Measurements from ENCODE around the gene MPHOSPH9. TPM values are rescaled to one million over a fixed set of nuclear protein-coding genes. Genes with fewer than 3 reads are reported as not detected.

Gene MPHOSPH9
- total RNA-seq, 1 donor from 2014 or later = 79.8 TPM

- no peak overlapping the region for H3K27ac Mint-ChIP-seq (ENCODE audit: unreplicated experiment)
- no peak overlapping the region for H3K4me3 Mint-ChIP-seq
- H3K9me3 Mint-ChIP-seq = no peaks in the 10 kb centered on the region
- no peak for DNase-seq (ENCODE audit: low read depth, low spot score)
- H3K4me1 Mint-ChIP-seq = peaks cover 18% of the 10 kb centered on the region
- no peaks in the 10 kb centered on the region for H3K27me3 Mint-ChIP-seq (ENCODE audit: low read depth)
- peaks cover 7% of the 10 kb centered on the region for H3K36me3 Mint-ChIP-seq (ENCODE audit: low read depth)
- TF ChIP-seq, protein P1, sequence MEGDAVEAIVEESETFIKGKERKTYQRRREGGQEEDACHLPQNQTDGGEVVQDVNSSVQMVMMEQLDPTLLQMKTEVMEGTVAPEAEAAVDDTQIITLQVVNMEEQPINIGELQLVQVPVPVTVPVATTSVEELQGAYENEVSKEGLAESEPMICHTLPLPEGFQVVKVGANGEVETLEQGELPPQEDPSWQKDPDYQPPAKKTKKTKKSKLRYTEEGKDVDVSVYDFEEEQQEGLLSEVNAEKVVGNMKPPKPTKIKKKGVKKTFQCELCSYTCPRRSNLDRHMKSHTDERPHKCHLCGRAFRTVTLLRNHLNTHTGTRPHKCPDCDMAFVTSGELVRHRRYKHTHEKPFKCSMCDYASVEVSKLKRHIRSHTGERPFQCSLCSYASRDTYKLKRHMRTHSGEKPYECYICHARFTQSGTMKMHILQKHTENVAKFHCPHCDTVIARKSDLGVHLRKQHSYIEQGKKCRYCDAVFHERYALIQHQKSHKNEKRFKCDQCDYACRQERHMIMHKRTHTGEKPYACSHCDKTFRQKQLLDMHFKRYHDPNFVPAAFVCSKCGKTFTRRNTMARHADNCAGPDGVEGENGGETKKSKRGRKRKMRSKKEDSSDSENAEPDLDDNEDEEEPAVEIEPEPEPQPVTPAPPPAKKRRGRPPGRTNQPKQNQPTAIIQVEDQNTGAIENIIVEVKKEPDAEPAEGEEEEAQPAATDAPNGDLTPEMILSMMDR (conservative IDR thresholded peaks at IDR 0.05) = no peak
Measured at GRCh38 chr12:123238961-123239360, 6.0 kb upstream of the MPHOSPH9 start.

GRCh38 chr12:123238330-123238682 lies 5.4 kb upstream of the MPHOSPH9 start:
- H3K4me1 Mint-ChIP-seq = peaks cover 22% of the 10 kb centered on the region
- H3K36me3 Mint-ChIP-seq (ENCODE audit: low read depth) = peaks cover 7% of the 10 kb centered on the region
- H3K9me3 Mint-ChIP-seq = no peaks in the 10 kb centered on the region
- H3K27me3 Mint-ChIP-seq (ENCODE audit: low read depth) = no peaks in the 10 kb centered on the region
- TF ChIP-seq, protein P1 (conservative IDR thresholded peaks at IDR 0.05) = peak; percentile 26
- H3K27ac Mint-ChIP-seq (ENCODE audit: unreplicated experiment) = no peak overlapping the region
- peak overlapping the region; percentile 73 for H3K4me3 Mint-ChIP-seq
- DNase-seq (ENCODE audit: low read depth, low spot score) = no peak

DNA sequence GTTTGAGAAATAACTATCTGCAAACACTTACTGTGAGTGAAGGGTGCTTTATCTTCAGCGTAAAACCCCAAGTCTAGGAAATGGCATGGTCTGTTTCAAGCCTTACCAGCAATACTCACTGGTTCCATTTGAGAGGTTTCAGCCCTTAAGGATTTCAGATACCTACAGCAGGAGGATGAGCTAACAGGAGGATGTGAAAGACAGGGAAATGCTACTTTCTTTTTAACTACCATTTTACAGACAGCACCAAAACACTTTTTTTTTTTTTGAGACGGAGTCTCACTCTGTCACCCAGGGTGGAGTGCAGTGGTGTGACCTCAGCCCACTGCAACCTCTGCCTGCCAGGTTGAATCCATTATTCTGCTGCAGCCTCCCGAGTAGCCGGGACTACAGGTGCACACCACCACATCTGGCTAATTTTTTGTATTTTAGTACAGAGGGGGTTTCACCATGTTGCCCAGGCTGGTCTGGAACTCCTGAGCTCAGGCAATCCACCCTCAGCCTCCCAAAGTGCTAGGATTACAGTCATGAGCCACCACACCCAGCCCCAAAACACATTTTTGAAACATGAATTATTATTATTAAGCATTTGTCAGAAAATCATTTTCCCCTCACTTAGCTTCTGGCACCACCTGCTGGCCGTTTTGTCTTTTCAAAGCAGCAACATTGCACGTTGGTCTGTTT lies 4.8 kb upstream of the MPHOSPH9 start:
- H3K4me3 Mint-ChIP-seq = peak overlapping the region; percentile 73
- H3K27ac Mint-ChIP-seq (ENCODE audit: unreplicated experiment) = no peak overlapping the region
- no peaks in the 10 kb centered on the region for H3K9me3 Mint-ChIP-seq

GRCh38 chr12:123233505-123234308 lies 766 bp upstream of the MPHOSPH9 start:
- peak overlapping the region; percentile 67 for H3K27ac Mint-ChIP-seq (ENCODE audit: unreplicated experiment)
- TF ChIP-seq, protein P1 (conservative IDR thresholded peaks at IDR 0.05) = no peak
- no peak for DNase-seq (ENCODE audit: low read depth, low spot score)
- H3K9me3 Mint-ChIP-seq = no peaks in the 10 kb centered on the region
- no peaks in the 10 kb centered on the region for H3K36me3 Mint-ChIP-seq (ENCODE audit: low read depth)
- peaks cover 41% of the 10 kb centered on the region for H3K4me1 Mint-ChIP-seq
- H3K27me3 Mint-ChIP-seq (ENCODE audit: low read depth) = no peaks in the 10 kb centered on the region
- H3K4me3 Mint-ChIP-seq = peak overlapping the region; percentile 95

More for the DNA sequence above, 4.8 kb upstream of the MPHOSPH9 start:
- Mint-ChIP-seq H3K4me1 (peaks cover 26% of the 10 kb centered on the region), H3K36me3 (ENCODE audit: low read depth) (peaks cover 7% of the 10 kb centered on the region), H3K27me3 (ENCODE audit: low read depth) (no peaks in the 10 kb centered on the region)
- DNase-seq (ENCODE audit: low read depth, low spot score) = peak; percentile 49
- TF ChIP-seq, protein P1 (conservative IDR thresholded peaks at IDR 0.05) = peak; percentile 85

DNA sequence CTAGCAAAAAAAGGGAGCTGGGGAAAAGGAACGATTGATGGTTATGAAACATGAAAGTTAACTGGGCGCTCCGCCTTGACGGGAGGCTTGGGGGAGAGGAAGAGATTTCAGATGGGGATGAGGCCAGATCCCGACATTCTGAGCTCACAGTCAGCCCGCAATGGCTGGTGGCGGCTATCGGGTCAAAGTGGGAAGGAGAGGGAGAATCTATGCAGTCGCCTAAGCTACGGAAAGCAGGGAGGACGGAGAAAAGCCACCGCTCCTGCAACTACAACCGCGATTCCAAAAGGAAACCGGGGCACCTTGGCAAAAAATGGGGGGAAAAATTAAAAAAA lies 502 bp downstream of the MPHOSPH9 start:
- H3K27me3 Mint-ChIP-seq (ENCODE audit: low read depth) = no peaks in the 10 kb centered on the region
- no peaks in the 10 kb centered on the region for H3K9me3 Mint-ChIP-seq
- DNase-seq (ENCODE audit: low read depth, low spot score) = no peak
- peaks cover under 1% of the 10 kb centered on the region for H3K36me3 Mint-ChIP-seq (ENCODE audit: low read depth)
- H3K4me1 Mint-ChIP-seq = peaks cover 49% of the 10 kb centered on the region
- H3K27ac Mint-ChIP-seq (ENCODE audit: unreplicated experiment) = peak overlapping the region; percentile 88
- peak overlapping the region; percentile 95 for H3K4me3 Mint-ChIP-seq
- TF ChIP-seq, protein P1 (conservative IDR thresholded peaks at IDR 0.05) = no peak
